ACHN (cell line): ENCODE measurements around the gene SRGAP1.
"Not testable (repeated sequence)": the region's sequence is repeated elsewhere in the genome, so short reads cannot be mapped to it uniquely, and the experiment has no call there.

ENCODE experiments used
- DNase-seq: peaks from one replicate; pipeline ENCODE4 v3.0.0-alpha.2; 2015
- in situ Hi-C: cut with HindIII; loops from 2 replicates; pipeline ENCODE4 v1.10.0; 2017; ENCODE audit warnings: low sequenced_read_pairs, low pct_ligation_motif_present, low pct_unique_long_range_greater_than_20kb

SRGAP1 gene

GRCh38 chr12:64039281-64039871, 194.9 kb downstream of the SRGAP1 start:
- DNase-seq, result peak; percentile 12
- in situ Hi-C loops, result no loop called here

GRCh38 chr12:64042911-64043310, 198.4 kb downstream of the SRGAP1 start:
- DNase-seq, result no peak
- in situ Hi-C loops, result no loop called here

GRCh38 chr12:64044191-64044590, 199.7 kb downstream of the SRGAP1 start:
- no peak for DNase-seq
- in situ Hi-C loops, result no loop called here

- no peak for DNase-seq
- in situ Hi-C loops, result no loop called here
These were observed 206.6 kb downstream of the SRGAP1 start for GRCh38 chr12:64051057-64051456.

GRCh38 chr12:64053117-64053516, 208.6 kb downstream of the SRGAP1 start:
- in situ Hi-C loops, result no loop called here
- no peak for DNase-seq

- in situ Hi-C loops, result no loop called here
- DNase-seq, result no peak
These were observed 209.6 kb downstream of the SRGAP1 start for GRCh38 chr12:64054079-64054520.

- no peak for DNase-seq
- in situ Hi-C loops, result no loop called here
These were observed 212.2 kb downstream of the SRGAP1 start for GRCh38 chr12:64056741-64057140.

- no peak for DNase-seq
- in situ Hi-C loops, result no loop called here
These were observed 213.2 kb downstream of the SRGAP1 start for GRCh38 chr12:64057706-64058105.

GRCh38 chr12:64058541-64059265, 214.2 kb downstream of the SRGAP1 start:
- DNase-seq, result no peak

GRCh38 chr12:64059685-64060084, 215.2 kb downstream of the SRGAP1 start:
- in situ Hi-C loops, result no loop called here
- no peak for DNase-seq

More at GRCh38 chr12:64058541-64059265, 214.2 kb downstream of the SRGAP1 start:
- in situ Hi-C loops, result no loop called here

GRCh38 chr12:64061868-64062375, 217.4 kb downstream of the SRGAP1 start:
- DNase-seq, result no peak
- in situ Hi-C loops, result no loop called here

GRCh38 chr12:64063121-64063520, 218.6 kb downstream of the SRGAP1 start:
- in situ Hi-C loops, result no loop called here
- no peak for DNase-seq

- in situ Hi-C loops, result no loop called here
- no peak for DNase-seq
These were observed 219.7 kb downstream of the SRGAP1 start for GRCh38 chr12:64064240-64064639.

GRCh38 chr12:64064706-64065105, 220.2 kb downstream of the SRGAP1 start:
- in situ Hi-C loops, result no loop called here
- DNase-seq, result no peak

- in situ Hi-C loops, result no loop called here
- DNase-seq, result no peak
These were observed 221.5 kb downstream of the SRGAP1 start for GRCh38 chr12:64065881-64066451.

GRCh38 chr12:64066776-64067175, 222.3 kb downstream of the SRGAP1 start:
- no peak for DNase-seq
- in situ Hi-C loops, result no loop called here

- in situ Hi-C loops, result no loop called here
- DNase-seq, result no peak
These were observed 226.0 kb downstream of the SRGAP1 start for GRCh38 chr12:64070454-64070853.

GRCh38 chr12:64072916-64073575, 228.5 kb downstream of the SRGAP1 start:
- no peak for DNase-seq
- in situ Hi-C loops, result no loop called here

GRCh38 chr12:64076565-64076964, 232.1 kb downstream of the SRGAP1 start:
- in situ Hi-C loops, DNase-seq: not testable (repeated sequence)
